K562 (cell line): ENCODE results near the gene ARID3A.

Experiments used
- ERF ChIP-seq: fragments of 450-650 bp; formaldehyde crosslinking; IDR thresholded peaks from 2 replicates; pipeline ENCODE4 v1.4.0; 2020; ENCODE audit warnings: mild to moderate bottlenecking, mixed read lengths
- EZH2 ChIP-seq: IDR thresholded peaks from 2 replicates; pipeline ENCODE4 v1.6.1; 2012; ENCODE audit warnings: low read depth, mild to moderate bottlenecking, inconsistent platforms, low read length, borderline replicate concordance
- FOXJ2 ChIP-seq: fragments of 200-800 bp; sonication (Bioruptor generic); IDR thresholded peaks from 2 replicates; pipeline ENCODE4 v1.6.1; 2016; ENCODE audit warnings: missing genetic modification characterization, missing compliant biosample characterization
- HDAC6 ChIP-seq: IDR thresholded peaks from 2 replicates; pipeline ENCODE4 v1.6.1; 2012; ENCODE audit warnings: low read depth, mild to moderate bottlenecking, control low read depth, inconsistent platforms, low read length, moderate library complexity
- HDGF ChIP-seq: fragments of 450-650 bp; IDR thresholded peaks from 2 replicates; pipeline ENCODE4 v1.6.1; 2016
- HNRNPL ChIP-seq: fragments of 200-400 bp; formaldehyde crosslinking; IDR thresholded peaks from 2 replicates; pipeline ENCODE4 v1.6.1; 2017; ENCODE audit warnings: low read depth, mild to moderate bottlenecking, low read length
- NFYB ChIP-seq: IDR thresholded peaks from 2 replicates; pipeline ENCODE4 v1.6.1; 2011; ENCODE audit warnings: mild to moderate bottlenecking, moderate library complexity; ENCODE audit not compliant: insufficient read length; ENCODE audit errors: extremely low read depth
- POLR2AphosphoS5 ChIP-seq: IDR thresholded peaks from 2 replicates; pipeline ENCODE4 v1.6.1; 2011; ENCODE audit warnings: mild to moderate bottlenecking, low read depth, low read length, moderate library complexity; ENCODE audit not compliant: control insufficient read depth, insufficient read depth
- PYGO2 ChIP-seq: fragments of 450-650 bp; IDR thresholded peaks from 2 replicates; pipeline ENCODE4 v1.6.1; 2016; ENCODE audit warnings: mild to moderate bottlenecking, missing genetic modification characterization, moderate library complexity, missing compliant biosample characterization
- TEAD4 ChIP-seq, 2 experiments: sonication (generic) in 1 of 2; formaldehyde crosslinking in 1 of 2; IDR thresholded peaks; 2 replicates each; pipeline versions ENCODE4 v1.6.1 to v1.8.0; 2012 to 2022; ENCODE audit warnings: borderline replicate concordance in 1 of 2, inconsistent platforms in 1 of 2, low read length in 1 of 2, mild to moderate bottlenecking in 1 of 2, missing genetic modification reagents in 1 of 2
- ZNF239 ChIP-seq: fragments of 250-450 bp; sonication (Bioruptor Pico); IDR thresholded peaks from 2 replicates; pipeline ENCODE4 v1.4.0; 2020; ENCODE audit warnings: mild to moderate bottlenecking
- TF ChIP-seq, protein P1 (sequence below): fragments of 250-450 bp; sonication (Bioruptor Pico); IDR thresholded peaks from 2 replicates; pipeline ENCODE4 v1.4.0; 2020; ENCODE audit warnings: mild to moderate bottlenecking, moderate library complexity
- TF ChIP-seq, protein P2 (sequence below): IDR thresholded peaks from 2 replicates; pipeline ENCODE4 v1.6.1; 2011; ENCODE audit warnings: borderline replicate concordance, low read depth, mild to moderate bottlenecking, moderate library complexity, low read length; ENCODE audit not compliant: insufficient read depth, poor library complexity, severe bottlenecking
- TF ChIP-seq, protein P3 (sequence below): sonication (generic); formaldehyde crosslinking; IDR thresholded peaks from 2 replicates; pipeline ENCODE4 v1.8.0; 2022; ENCODE audit warnings: missing genetic modification reagents, mild to moderate bottlenecking, moderate library complexity, borderline replicate concordance

DNA sequence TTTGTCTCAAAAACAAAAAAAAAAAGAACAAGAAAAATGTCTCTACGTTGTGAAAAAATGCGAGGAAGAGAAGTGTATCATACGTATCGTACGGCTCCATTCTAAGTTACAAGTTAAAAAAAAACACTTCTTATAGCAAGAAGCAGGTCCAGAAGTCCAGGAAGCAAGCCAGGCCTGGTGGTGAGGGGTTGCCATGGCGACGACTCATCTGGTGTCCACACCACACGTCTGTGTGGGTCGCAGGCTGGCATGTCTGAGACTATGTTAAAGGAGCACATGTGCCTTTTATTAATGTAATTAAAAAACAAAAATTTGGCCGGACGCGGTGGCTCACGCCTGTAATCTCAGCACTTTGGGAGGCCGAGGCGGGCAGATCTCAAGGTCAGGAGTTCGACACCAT is 38.8 kb upstream of the ARID3A start:
- TF ChIP-seq, protein P1, sequence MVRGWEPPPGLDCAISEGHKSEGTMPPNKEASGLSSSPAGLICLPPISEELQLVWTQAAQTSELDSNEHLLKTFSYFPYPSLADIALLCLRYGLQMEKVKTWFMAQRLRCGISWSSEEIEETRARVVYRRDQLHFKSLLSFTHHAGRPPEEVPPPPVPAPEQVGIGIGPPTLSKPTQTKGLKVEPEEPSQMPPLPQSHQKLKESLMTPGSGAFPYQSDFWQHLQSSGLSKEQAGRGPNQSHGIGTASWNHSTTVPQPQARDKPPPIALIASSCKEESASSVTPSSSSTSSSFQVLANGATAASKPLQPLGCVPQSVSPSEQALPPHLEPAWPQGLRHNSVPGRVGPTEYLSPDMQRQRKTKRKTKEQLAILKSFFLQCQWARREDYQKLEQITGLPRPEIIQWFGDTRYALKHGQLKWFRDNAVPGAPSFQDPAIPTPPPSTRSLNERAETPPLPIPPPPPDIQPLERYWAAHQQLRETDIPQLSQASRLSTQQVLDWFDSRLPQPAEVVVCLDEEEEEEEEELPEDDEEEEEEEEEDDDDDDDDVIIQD (CRISPR knock-in tag): no peak
- TF ChIP-seq HDGF (no peak), HDAC6 (no peak), ERF (CRISPR knock-in tag) (no peak), TEAD4 (IDR thresholded peaks at IDR 0.05; ENCODE audit: low read length) (no peak), TEAD4 (CRISPR knock-in tag; IDR thresholded peaks at IDR 0.05; ENCODE audit: borderline replicate concordance) (no peak), NFYB (no peak), PYGO2 (no peak), EZH2 (no peak), FOXJ2 (no peak), POLR2AphosphoS5 (no peak), HNRNPL (no peak), ZNF239 (CRISPR knock-in tag) (no peak)
- TF ChIP-seq, protein P2, sequence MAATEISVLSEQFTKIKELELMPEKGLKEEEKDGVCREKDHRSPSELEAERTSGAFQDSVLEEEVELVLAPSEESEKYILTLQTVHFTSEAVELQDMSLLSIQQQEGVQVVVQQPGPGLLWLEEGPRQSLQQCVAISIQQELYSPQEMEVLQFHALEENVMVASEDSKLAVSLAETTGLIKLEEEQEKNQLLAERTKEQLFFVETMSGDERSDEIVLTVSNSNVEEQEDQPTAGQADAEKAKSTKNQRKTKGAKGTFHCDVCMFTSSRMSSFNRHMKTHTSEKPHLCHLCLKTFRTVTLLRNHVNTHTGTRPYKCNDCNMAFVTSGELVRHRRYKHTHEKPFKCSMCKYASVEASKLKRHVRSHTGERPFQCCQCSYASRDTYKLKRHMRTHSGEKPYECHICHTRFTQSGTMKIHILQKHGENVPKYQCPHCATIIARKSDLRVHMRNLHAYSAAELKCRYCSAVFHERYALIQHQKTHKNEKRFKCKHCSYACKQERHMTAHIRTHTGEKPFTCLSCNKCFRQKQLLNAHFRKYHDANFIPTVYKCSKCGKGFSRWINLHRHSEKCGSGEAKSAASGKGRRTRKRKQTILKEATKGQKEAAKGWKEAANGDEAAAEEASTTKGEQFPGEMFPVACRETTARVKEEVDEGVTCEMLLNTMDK: no peak
- TF ChIP-seq, protein P3, sequence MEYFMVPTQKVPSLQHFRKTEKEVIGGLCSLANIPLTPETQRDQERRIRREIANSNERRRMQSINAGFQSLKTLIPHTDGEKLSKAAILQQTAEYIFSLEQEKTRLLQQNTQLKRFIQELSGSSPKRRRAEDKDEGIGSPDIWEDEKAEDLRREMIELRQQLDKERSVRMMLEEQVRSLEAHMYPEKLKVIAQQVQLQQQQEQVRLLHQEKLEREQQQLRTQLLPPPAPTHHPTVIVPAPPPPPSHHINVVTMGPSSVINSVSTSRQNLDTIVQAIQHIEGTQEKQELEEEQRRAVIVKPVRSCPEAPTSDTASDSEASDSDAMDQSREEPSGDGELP (CRISPR knock-in tag): no peak
